NCI-H345 (cell line): ENCODE results near the gene AP2A2.

Source experiments
- DNase-seq: peaks from one replicate; lab custom pipeline; 2025; lab: John Stamatoyannopoulos, UW

Gene AP2A2

DNA sequence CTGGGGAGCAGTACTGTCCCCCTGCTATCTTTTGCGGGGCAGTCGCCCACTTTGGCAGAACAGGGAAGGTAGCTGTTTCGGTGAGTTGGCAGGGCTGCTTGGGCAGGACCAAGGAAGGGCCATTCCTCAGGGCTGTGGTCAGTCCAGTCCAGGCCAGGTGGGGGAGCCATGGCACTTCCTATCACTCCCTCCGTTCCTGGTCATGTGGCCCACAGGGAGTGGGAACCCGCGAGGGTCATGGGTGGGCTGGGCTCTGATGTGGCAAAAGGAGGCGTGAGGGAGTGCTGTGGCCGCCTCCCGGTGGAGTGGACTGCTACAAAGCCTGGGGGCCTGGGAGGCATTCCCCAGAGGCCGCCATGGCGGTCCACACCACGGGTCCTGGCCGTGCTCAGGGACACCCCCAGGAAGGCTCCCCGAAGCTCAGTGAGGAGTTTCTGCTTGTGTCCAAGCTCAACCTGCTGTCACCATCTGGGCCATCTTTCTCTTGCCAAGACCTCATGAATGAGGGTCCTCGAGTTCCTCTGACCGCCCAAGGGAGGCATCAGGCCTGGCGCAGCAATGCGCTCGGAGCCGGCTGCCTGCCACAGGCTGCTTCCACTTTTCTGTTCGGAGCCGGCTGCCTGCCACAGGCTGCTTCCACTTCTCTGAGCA lies 27.0 kb upstream of the AP2A2 start:
- no peak for DNase-seq

DNA sequence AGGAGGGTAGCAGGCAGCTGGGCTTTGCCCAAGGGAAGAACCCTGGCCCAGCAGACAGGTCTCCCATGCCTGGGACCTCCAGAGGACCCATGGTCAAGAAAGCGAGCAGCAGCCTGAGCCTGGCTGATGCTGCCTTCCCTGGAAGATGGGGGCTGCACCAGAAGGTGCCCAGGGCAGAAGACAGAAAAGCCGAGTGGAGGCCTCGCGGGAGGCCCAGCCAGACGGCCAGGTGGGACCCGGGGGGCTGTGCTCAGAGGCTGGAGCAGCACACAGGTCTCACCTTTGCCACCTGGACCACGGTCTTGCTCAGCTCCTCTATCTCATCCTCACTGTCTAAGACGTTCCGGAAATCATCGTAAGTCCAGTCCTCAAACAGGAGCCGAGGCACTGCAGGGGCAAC lies 25.9 kb upstream of the AP2A2 start:
- DNase-seq: no peak

DNA sequence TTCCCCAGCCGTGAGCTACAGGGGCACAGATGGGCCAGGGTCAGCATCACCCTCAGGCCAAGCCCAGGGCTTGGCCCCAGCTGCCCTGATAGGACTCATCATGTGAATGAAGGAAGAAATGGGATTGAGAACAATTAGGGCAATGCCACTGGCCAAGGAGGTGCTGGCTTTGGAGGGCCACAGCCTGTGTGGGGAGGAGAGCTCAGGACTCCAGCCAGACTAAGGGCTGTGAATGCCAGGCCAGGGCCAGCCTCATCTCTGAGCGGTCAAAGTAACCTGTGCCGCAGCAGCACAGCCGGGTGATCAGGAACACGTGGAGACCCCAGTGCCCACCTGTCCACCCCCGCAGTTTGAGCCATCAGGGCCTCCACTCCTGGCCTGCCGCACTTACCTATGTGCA lies 25.1 kb upstream of the AP2A2 start:
- DNase-seq: no peak

DNA sequence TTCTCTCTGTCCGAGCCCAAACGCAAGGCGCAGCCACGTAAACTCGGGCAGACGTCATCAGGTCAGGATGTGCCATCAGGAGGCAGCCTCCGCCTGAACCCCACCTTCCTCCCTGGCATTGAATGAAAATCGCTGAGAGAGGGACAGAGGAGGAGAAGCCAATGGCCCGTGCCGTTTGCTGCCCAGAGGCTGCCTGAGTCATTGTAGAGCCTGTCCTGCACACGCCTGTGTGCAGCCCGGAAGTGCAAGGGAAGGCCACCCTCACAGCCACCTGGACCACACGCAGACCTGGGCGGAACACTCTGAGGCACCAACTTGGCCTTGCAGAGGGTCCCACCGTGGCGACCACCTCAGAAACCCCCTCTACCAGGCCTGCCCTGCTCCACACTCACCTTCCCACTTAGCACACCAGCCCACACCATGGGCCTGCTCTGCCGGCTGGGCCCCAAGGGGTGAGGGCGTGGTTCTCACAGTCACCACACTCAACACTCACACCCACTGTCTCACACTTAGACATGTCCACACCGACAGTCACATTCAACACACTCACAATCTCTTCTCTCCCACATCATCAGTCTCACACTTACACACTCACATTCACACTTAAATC lies 24.1 kb upstream of the AP2A2 start:
- no peak for DNase-seq

DNA sequence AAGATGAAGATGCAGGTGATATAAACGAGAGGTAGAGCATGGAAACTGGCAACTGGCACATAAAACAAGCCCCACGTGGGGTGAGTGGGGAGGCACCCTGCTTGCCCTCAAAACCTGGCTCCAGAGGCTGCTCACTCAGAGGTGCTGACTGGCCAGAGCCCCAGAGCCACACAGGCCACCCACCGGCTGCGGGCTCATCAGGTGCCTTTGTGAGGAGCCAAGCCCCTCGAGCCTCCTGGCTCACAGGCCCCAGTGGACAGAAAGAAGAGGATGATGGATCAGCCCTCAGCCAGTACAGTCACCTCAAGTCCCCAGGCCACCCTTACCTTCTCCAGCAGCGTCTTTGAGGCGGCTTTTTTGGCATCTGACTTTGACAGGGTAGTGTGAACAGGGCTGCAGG lies 21.3 kb upstream of the AP2A2 start:
- no peak for DNase-seq

DNA sequence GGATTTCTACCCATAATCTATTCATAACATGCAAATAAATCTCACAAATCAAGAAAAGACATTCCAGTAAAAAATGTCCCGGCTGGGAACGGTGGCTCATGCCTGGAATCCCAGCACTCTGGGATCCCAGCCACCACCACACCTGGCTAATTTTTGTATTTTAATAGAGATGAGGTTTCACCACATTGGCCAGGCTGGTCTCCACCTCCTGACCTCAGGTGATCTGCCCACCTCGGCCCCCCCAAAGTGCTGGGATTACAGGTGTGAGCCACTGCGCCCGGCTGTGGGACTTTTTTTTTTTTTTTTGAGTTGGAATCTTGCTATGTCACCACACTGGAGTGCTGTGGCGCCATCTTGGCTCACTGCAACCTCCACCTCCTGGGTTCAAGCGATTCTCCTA lies 19.7 kb upstream of the AP2A2 start:
- no peak for DNase-seq

DNA sequence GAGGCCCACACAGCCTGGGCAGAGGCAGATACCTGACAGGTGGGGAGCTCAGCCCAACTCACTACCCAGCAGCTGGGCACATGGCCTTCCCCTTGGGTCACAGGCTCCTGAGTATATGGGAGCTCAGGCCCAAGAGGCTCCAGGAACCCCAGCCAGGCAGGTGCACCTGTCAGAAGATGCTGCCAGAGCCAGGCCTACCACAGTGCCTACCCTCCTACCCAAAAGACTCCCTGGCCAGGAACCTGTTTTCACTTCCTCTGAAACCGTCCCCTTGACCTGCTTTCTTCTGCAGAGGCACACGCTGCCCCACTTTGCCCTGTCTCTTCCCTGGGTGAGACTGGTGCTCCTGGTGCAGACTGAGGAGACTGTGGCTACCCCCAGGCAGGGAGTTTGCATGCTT lies 18.0 kb upstream of the AP2A2 start:
- DNase-seq: no peak

DNA sequence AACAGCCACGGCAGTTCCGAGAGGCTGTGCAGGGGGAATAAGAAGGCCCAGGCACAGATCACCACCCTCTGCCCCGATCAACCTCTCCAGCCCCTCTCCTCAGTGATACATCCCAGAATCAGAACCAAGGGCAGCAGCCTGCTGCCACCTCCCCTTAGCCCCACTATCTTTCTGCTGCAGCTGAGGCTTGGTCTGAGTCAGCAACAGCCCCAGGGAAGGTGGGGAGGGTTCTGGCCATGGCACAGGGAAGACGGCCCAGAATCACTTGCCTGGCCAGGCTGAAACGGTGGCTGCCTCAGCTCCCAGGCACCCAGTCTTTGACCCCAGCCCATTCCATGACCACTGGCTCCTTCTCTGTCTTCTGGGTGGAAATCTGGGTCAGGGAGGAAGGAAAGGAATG lies 17.4 kb upstream of the AP2A2 start:
- DNase-seq: no peak

DNA sequence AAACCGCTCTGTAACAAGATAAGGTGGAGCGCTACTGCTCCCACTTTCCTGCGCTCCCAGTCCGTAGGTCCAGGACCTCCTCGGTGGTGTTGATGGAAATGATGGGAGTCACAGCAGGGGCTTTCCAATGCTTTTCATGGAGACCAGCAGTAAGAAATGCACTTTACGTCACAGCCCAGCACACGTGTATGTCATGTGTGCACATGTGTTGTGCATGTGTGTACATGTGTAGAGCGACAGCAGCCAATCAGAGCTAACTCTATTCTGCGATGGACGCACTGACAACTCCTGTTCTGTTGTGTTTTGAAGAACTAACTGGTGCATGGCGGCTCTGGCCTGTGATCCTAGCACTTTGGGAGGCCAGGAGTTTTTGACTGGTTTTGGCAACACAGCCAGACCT lies 16.3 kb upstream of the AP2A2 start:
- DNase-seq: no peak

DNA sequence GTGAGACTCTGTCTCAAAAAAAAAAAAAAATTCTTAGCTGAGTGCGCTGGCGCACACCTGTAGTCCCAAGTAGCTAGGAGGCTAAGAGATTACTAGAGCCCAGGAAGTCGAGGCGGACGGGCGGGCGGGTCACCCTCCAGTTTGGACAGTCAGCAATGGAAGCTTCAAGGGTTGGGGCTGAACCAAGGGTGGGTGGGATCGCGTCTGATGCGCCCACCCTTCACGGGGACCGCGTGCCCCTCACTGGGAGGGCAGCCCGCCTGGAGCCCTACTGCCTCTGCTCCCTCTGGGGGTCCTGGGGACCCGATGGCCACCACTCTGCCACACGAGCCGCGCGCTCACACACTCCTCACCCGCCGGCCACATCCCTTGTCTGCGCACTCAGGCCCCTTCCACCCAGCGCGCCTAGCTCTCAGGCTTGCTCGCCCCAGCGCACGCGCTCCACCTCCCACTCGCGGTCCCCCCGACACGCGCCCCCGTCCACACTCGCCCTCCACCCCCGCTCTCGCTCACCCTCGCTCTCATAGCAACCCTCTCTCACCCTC lies 15.6 kb upstream of the AP2A2 start:
- no peak for DNase-seq

DNA sequence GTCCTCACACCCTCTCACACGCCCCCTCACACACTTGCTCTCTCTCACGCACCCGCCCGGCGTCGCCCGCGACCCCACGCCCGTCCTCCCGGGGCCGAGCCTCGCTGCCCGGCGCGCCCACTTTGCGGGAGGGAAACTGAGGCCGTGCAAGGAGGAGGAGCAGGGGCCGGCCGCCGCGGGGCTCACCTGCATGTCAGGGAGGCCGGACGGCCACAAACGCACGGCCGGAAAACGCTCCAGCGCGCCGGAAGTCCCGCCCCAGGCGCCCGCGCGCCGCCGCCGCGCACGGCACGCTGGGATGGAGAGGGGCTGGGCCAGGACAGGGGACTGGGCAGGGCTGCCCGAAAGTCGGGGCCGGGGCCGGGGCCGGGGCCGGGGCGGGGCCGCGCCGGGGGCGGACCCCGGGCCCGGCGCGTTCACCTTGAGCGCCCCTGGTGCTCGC lies 15.1 kb upstream of the AP2A2 start, which contains the start of gene CHID1:
Gene CHID1, minus strand, starts transcription at position 222 of the 442 bp plus-strand sequence. CDS start 5,994 bp downstream, outside the sequence.
- peak; percentile 89 for DNase-seq

DNA sequence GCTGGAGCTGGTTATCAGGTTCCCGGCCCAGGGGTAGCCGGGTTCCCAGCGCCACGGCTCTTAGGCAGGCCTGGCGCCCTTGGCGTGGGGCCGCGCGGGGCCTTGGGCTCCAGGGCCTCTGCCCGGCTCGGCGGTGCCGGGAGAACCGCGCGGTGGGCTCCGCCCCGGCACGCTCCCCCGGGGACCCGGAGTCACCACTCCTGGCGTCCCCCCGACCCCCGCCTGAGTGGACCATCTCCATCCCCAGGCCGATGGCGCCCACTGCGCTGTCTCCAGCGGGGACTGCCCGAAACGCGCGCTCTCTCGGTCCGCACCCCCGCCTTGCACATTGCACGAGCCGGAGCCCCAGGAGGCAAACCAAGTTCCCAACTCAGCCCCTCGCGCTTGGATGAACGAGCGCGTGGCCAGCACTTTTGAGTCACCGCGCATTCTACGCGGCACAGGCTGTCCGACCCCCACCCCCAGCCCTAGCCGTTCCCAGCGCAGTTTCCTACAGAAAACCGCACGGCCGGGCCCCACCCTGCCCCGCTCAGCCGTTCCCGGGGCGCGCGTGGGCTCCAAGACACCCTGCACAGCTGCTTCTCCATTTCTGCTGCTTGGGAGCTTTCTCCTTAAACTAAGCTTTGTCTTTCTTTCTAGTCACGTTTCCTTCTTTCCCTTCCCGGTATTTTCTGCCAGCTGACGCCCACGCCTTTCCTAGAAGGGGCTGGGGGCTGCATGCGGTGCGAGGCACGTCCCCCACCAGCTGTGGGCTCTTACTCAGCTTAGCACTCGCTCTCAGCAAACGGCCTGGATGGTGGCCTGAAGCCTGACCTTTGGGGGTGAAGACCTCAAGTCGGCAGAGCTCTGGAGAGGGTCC lies 14.4 kb upstream of the AP2A2 start:
- DNase-seq: peak; percentile 45

DNA sequence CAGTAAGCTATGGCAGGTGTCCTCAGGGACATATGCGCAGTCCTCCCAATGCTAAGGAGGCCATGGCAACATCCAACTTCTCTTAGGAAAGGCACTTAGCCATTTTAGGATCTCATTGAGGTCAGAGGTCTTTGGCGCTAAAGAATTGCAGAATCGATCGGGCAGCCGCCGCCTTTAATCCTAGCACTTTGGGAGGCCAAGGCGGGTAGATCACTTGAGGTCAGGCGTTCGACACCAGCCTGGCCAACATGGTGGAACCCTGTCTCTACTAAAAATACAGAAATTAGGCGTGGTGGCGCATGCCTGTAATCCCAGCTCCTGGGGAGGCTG lies 13.8 kb upstream of the AP2A2 start:
- no peak for DNase-seq

DNA sequence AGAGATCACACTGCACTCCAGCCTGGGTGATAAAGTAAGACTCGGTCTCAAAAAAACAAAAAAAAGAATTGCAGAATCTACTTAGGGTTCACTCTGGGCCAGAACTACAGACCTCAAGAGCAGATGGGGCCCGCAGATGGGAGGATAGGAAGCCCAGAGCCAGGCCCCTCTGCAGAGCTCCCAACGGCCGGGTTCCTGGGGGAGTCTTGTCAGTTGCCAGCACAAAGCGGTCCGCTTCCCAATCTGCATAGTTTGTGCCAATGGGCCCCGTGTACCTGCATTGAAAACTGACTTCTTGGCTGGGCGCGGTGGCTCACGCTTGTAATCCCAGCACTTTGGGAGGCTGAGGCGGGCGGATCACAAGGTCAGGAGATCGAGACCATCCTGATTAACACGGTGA lies 13.4 kb upstream of the AP2A2 start:
- no peak for DNase-seq

DNA sequence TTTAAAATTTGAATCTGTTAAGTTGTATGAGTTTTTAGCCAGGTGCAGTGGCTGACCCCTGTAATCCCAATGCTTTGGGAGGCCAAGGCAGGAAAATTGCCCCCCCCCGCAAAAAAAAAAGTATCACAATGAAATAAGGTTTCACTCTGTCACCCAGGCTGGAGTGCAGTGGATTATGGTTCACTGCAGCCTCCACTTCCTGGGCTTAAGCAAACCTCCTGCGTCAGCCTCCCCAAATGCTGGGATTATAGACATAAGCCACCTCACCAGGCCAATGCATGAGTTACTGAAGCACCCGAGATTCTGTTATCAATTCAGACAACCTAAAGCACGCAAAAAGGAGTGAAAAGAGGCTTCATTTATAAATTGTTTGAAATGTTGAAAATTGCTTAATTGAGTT lies 12.6 kb upstream of the AP2A2 start:
- DNase-seq: no peak

DNA sequence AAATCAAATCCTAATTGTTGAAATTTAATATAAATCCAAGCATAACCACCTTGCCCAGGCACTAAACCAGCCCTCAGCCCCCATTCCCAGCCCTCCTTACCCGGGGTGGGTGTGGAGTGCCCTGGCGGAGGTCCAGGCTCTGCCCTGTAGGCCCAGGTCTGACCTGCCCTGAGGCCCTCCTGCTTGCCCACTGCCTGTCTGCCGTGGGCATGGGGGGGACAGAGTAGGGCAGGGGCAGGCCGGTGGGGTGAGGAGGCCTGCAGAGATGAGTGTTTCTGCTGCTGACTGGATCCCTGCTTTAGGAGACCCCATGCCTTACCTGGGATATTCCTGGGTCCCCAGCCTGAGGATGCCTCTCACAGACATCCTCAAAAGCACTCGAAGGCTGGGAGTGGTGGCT lies 11.5 kb upstream of the AP2A2 start:
- no peak for DNase-seq

DNA sequence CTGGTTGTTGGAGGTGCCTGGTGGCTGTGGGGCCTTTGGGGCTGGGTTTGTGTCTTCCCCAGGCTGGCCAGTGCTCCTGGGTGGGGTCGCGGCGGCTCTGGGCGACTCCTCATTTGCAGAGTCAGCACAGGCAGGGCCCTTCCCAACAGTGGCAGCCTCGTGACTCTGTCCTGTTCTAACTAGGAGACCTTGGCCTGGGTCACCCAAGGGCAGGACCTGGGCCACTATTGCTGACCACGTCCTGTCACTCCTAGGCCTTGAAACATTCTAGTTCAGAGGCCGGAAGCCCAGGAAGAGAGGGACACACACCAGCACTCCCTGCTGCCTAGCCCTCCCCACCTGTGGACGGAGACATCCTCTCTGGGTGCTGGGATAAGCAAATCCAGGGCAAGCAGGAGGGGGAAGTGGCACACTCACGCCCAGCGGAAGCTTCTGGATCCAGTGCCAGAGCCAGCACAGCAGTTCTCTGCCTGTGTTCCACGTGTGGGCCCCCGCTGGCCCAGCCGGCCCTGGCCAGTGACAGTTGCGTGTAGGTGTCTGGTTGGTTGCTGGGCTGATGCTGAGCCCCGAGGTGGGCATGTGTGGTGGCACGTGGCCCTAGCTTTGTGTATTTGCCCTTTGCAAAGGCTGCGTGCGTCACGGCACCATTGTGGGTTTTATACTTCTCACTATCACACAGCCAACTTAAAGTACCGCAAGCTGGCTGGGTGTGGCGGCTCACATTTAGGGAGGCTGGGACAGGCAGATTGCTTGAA lies 10.7 kb upstream of the AP2A2 start:
- no peak for DNase-seq

DNA sequence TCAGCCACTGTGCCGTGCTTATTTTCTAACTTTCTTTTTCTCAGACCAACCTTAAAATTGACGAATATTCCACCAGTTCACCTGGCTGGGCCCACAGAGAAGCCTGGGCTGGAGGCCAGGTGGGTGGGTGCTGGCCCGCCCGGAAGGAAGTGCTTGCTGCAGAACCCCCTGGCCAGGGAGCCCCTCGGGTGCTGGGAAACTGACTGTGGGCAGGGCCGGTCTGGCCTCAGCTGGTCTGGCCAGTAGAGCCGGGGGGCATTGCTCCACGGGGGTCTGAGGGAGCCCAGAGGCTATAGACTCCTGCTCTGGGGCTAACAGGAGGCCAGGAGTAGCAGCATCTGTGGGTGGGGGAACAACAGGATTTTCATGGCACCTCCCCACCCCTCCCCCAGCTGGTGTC lies 8.2 kb upstream of the AP2A2 start:
- DNase-seq: no peak

DNA sequence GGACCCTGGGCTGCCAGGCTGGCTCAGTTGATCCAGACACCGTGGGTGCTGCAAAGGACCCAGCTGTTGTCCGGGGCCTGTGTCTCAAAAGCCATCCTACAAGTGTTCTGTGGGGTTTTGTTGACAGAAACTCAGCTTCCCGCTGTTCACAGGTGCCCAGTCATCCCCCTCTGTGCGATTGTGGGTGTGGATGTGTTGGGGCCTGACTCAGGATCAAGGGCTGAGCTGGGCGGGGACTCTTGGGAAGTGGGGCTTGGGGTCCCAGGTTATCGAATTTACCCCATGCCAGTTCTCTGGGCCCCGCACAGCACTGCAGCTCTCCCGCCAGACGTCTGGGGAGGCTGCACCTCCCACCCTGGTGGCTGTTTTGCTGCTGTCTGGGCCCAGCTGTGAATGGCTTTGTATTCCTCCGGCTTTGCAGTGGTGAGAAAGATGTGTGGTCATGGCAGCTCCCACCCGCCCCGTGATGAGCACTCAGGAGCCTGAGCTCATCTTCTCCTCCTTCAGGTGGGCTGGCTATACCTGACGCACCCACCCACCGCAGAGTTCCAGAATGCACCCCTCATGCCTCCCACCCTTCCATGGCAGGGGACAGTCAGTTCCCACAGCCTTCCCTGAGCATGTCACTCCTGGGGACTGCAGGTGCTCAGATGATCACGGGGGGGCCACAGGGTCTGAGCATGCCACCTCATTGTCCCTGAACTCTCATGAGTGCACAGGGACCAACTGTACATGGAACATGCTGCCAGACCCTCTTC lies 3.6 kb upstream of the AP2A2 start:
- peak; percentile 60 for DNase-seq

DNA sequence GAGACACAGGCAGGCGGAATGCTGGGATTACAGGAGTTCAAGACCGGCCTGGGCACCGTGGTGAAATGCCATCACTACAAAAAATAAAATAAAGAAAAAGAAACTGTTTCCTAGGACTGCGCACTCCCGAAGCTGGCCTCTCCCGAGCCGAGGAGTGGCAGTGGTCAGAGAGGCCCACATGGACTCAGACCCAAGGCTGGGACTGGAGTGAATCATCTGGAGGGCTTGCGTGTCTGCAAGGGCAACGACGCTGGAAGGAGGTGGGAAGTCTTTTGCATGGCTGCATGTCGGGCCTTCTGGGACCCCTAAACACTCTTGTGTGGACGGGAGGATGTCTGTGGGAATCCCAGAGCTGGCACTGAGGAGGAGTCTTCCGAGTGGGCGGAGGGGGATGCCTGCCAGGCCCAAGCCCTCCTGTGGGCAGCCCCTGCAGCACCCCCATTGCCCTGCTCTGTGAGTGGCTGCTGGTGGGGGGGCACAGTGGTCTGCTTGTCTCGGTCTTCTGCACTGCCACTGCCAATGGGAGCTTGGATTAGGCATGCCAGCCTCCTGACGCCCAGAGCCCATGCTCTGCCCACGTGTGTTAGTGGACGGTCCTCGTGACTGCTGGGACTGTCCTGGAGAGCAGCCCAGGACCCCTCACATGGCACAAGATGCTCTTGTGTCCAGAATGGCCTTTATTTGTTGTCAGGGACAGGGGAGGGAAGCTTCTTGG lies 1.8 kb upstream of the AP2A2 start:
- DNase-seq: no peak
